ENCODE results near the gene ESR1. TPM values are rescaled to one million over a fixed set of nuclear protein-coding genes. Genes with fewer than 3 reads are reported as not detected.
A peak's percentile ranks its signal among the peaks of the same experiment; 100 is the strongest.

Gene ESR1
- total RNA-seq, 4 donors from 2014 or later, result 2.1 to 6.9 (median 5.2) TPM

DNA sequence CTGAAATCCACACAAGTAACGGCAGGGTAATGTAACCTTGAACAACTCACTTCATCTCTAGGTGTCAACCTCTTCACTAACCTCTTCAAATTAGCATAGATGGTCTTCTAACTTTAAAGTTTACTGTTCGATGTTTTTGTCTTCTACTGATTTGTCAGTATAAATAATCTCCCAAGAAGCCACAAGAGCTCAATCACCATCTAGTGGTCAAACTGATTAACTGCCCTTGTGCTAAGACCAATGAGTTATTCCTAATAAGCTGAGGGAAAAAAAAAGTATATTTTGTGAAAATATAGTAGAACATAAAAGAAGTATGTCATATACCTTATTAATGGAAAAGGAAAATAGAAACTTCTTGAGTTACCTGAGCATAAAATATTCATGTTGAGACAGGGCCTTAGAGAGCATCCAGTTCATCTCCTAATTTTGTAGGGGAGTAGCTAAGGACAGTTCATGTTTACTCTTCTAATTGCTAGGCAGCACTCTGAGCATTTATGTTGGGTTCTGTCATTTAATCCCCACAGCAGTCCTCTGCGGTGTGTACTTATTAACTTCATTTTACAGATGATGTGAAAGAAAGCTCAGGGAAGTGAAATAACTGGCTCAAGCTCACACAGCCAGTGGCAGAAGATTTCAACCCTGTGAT, 317.1 kb downstream of the ESR1 start:
- peaks cover 0 to 48% (median 0%) of the 10 kb centered on the region in 3 donors for H3K36me3 ChIP-seq
- H3K27me3 ChIP-seq, result no peaks in the 10 kb centered on the region
- H3K9me3 ChIP-seq, result no peaks in the 10 kb centered on the region
- H3K4me1 ChIP-seq, result peaks cover 0 to 15% (median 0%) of the 10 kb centered on the region in 4 donors
- H3K4me3 ChIP-seq, result no peak overlapping the region
- H3K27ac ChIP-seq, result no peak overlapping the region
- TF ChIP-seq POLR2A (IDR thresholded peaks at IDR 0.05), result no peak
- TF ChIP-seq, protein P1, sequence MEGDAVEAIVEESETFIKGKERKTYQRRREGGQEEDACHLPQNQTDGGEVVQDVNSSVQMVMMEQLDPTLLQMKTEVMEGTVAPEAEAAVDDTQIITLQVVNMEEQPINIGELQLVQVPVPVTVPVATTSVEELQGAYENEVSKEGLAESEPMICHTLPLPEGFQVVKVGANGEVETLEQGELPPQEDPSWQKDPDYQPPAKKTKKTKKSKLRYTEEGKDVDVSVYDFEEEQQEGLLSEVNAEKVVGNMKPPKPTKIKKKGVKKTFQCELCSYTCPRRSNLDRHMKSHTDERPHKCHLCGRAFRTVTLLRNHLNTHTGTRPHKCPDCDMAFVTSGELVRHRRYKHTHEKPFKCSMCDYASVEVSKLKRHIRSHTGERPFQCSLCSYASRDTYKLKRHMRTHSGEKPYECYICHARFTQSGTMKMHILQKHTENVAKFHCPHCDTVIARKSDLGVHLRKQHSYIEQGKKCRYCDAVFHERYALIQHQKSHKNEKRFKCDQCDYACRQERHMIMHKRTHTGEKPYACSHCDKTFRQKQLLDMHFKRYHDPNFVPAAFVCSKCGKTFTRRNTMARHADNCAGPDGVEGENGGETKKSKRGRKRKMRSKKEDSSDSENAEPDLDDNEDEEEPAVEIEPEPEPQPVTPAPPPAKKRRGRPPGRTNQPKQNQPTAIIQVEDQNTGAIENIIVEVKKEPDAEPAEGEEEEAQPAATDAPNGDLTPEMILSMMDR (IDR thresholded peaks at IDR 0.05), result peak; percentile 60 to 80 (median 70)
- no peak for TF ChIP-seq EP300 (IDR thresholded peaks at IDR 0.05)
- WGBS, 2 donors, result 53% methylated on average over 3 of the region's 3 CpGs
- no peak for DNase-seq (ENCODE audit: low spot score in 2 of 2)

DNA sequence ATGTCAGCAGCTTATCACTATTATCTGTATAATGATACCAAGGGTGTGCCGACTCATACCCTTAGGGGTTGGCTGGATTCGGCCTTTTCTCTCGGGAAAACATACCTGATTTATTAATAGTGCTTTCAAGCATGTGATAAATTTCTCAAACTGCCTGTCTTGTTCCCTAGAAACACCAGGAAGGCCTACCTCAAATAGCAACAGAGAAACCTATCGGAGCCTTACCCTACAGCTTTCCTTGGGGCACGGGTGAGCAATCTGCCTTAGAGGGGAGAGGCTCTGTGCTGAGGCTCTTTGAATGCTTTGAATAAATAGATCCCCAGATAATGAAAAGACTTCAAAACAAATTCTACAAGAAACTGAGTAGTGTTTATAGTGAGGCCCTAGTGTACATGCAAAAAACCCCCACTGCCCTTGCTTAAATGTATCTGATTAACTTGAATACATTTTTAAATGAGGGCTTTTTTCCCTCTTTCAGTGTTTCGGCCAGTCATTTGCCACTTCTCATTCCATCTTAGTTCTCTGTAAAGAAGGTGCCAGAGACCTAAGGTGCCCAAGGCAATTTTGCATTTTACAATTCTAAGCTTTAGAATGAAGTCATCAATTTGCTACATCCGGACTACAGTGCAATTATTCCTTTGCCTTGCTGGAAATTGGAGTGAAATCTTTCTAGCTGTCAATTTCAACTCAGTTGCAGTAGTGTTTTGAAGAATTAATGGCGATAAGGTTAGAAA, 320.1 kb downstream of the ESR1 start:
- no peak for DNase-seq (ENCODE audit: low spot score in 2 of 2)
- Histone ChIP-seq H3K27ac (no peak overlapping the region), H3K4me3 (no peak overlapping the region), H3K9me3 (no peaks in the 10 kb centered on the region), H3K4me1 (peaks cover 0 to 19% (median 0%) of the 10 kb centered on the region in 4 donors), H3K36me3 (peaks cover 0 to 40% (median 0%) of the 10 kb centered on the region in 3 donors), H3K27me3 (no peaks in the 10 kb centered on the region)
- WGBS, 2 donors, result 83 to 89% methylated on average over 8 of the region's 8 CpGs
- TF ChIP-seq, protein P1 (IDR thresholded peaks at IDR 0.05), result no peak
- TF ChIP-seq POLR2A (IDR thresholded peaks at IDR 0.05) (no peak), EP300 (IDR thresholded peaks at IDR 0.05) (no peak)

DNA sequence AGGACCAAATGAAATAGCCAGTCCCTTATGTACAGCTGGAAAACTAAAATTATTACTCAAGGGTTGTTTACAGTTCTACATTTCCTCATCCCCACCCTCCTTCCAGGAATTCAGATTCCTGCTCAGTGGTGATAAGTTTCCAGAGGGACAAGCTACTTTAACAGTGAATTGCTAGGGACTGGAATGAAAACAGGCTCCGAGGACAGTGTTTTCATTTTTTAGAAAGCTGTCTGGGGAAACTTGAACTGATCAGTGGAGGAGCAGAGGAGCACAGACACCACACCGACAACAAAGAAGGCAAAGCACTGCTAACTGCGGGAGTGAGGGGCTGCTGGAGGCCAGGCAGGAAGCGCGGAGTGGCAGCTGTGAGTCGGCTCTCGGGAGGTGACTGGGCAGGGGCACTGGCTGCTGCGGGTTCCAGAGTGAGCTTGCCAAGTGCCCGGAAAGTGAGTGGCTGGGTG, 322.2 kb downstream of the ESR1 start:
- Histone ChIP-seq H3K27me3 (no peaks in the 10 kb centered on the region), H3K36me3 (peaks cover 0 to 59% (median 0%) of the 10 kb centered on the region in 3 donors), H3K9me3 (no peaks in the 10 kb centered on the region), H3K27ac (peak overlapping the region in 3 of 4 donors; percentile 21 to 74 (median 50)), H3K4me1 (peaks cover 0 to 10% (median 0%) of the 10 kb centered on the region in 4 donors), H3K4me3 (peak overlapping the region in 2 of 4 donors; percentile 6 to 30)
- TF ChIP-seq EP300 (IDR thresholded peaks at IDR 0.05) (peak in 1 of 2 donors; percentile 72), POLR2A (IDR thresholded peaks at IDR 0.05) (no peak)
- TF ChIP-seq, protein P1 (IDR thresholded peaks at IDR 0.05), result no peak
- peak in 1 of 2 donors; percentile 32 for DNase-seq (ENCODE audit: low spot score in 2 of 2)
- 41 to 45% methylated on average over 9 of the region's 9 CpGs for WGBS, 2 donors

DNA sequence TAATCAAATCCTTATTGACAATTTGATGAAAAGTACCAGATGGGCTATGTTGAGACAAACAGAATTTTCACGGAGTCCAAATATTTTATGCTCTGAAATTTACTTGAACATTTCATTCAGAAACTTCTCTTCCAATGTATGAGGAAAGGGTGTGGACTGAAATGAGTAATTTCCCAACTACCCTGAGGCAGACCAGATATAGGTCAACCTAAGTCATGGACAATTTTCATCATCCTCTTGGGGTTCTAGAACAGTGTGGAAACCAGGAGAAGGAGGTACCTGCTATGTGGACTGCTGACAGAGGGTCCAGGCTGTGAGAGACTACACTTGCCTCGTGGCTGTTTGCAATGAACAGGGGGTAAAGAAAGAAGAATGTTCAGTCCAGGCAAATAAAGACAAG, 323.0 kb downstream of the ESR1 start:
- peaks cover 0 to 66% (median 0%) of the 10 kb centered on the region in 3 donors for H3K36me3 ChIP-seq

More for the DNA sequence above, 323.0 kb downstream of the ESR1 start:
- Histone ChIP-seq H3K9me3 (no peaks in the 10 kb centered on the region), H3K27me3 (no peaks in the 10 kb centered on the region), H3K4me3 (no peak overlapping the region), H3K4me1 (peaks cover 0 to 10% (median 0%) of the 10 kb centered on the region in 4 donors), H3K27ac (peak overlapping the region in 1 of 4 donors; percentile 74)
- TF ChIP-seq POLR2A (IDR thresholded peaks at IDR 0.05) (no peak), EP300 (IDR thresholded peaks at IDR 0.05) (no peak)
- TF ChIP-seq, protein P1 (IDR thresholded peaks at IDR 0.05), result no peak
- WGBS, 2 donors, result 50 to 73% methylated on average over 2 of the region's 2 CpGs
- no peak for DNase-seq (ENCODE audit: low spot score in 2 of 2)

Data from tibial nerve (tissue), 4 donors.